Measurements from ENCODE around the gene OR4C16.

The OR4C16 gene, protein sequence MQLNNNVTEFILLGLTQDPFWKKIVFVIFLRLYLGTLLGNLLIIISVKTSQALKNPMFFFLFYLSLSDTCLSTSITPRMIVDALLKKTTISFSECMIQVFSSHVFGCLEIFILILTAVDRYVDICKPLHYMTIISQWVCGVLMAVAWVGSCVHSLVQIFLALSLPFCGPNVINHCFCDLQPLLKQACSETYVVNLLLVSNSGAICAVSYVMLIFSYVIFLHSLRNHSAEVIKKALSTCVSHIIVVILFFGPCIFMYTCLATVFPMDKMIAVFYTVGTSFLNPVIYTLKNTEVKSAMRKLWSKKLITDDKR

GRCh38 chr11:55571828-55572227 is at the start of gene OR4C16:
Gene OR4C16, plus strand, starts transcription at chr11:55572128. Its CDS starts 0 bp downstream, at chr11:55572128.
- no peak for DNase-seq

DNA sequence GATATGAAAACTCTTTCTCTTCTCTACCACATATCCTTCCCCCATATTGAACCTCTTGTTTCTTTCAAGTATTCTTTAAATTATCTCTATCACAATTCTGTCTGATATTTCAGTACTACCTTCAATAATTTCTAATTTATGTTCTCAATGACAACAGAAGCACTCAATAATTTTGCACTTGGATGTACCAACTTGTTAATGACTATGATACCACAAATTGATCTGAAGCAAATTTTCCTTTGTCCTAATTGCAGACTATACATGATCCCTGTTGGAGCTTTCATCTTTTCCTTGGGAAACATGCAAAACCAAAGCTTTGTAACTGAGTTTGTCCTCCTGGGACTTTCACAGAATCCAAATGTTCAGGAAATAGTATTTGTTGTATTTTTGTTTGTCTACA is 17.8 kb upstream of the OR4C16 start, which contains the start of gene OR4C15:
Gene OR4C15, plus strand, starts transcription at position 301 of the 400 bp plus-strand sequence. Its CDS starts 0 bp downstream, at position 301.
- DNase-seq: no peak

GRCh38 chr11:55572548-55572947 is 620 bp downstream of the OR4C16 start:
- no peak for DNase-seq

DNA sequence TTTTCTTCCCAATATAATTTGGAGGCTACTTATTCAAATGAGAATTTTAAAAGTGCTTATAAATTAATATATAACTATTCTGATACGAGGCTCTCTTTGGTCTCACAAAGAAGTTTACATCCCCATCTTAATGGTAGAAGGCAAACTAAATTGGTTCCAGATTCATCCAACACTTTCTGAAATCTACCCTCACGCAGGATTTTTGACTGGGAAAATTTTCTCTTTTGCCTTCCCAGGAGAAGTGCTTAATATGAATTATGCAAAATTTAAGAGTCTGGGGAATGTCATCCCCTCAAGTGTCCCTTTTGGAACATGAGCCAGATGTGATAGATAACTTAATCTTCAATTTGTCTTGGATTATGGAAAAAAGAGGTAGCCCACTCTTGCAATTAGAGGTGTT is 35.6 kb downstream of the OR4C16 start, which contains the start of gene OR4C11:
Gene OR4C11, minus strand, starts transcription at position 101 of the 400 bp plus-strand sequence. CDS start 3,272 bp downstream, outside the sequence.
- DNase-seq: no peak

All from left hindlimb (tissue), 1 donor.